Neural cell (in vitro differentiated cells): ENCODE results near the gene QRICH2.

Experiments
- EZH2 ChIP-seq: fragments of 200-600, 300-800 bp; shearing (Covaris generic), sonication (generic); IDR thresholded peaks from 2 replicates; pipeline ENCODE4 v1.6.1; 2014; ENCODE audit warnings: antibody characterized with exemption, low read length, borderline replicate concordance, mild to moderate bottlenecking; ENCODE audit not compliant: insufficient read depth, poor library complexity, severe bottlenecking
- TF ChIP-seq, protein P1 (sequence below): fragments of 450-650 bp; IDR thresholded peaks from 2 replicates; pipeline ENCODE4 v1.5.1; 2014; ENCODE audit warnings: antibody characterized with exemption, mild to moderate bottlenecking, moderate library complexity; ENCODE audit not compliant: poor library complexity, severe bottlenecking

DNA sequence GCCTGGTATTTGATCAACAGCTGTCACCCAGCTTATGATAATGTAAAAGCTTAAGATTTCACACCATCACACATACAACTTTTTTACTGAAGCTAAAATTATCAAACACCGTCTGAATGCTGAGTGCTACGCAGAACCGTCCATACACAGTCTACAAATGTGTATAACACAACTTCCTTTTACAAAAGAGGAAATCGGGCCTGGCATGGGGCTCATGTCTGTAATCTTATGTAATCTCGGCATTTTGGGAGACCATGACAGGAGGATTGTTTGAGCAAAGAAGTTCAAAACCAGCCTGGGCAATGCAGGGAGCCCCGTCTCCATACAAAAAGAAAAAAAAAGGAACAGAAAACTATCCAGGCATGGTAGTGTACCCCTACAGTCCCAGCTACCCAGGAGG lies 19.6 kb upstream of the QRICH2 start:
- TF ChIP-seq, protein P1, sequence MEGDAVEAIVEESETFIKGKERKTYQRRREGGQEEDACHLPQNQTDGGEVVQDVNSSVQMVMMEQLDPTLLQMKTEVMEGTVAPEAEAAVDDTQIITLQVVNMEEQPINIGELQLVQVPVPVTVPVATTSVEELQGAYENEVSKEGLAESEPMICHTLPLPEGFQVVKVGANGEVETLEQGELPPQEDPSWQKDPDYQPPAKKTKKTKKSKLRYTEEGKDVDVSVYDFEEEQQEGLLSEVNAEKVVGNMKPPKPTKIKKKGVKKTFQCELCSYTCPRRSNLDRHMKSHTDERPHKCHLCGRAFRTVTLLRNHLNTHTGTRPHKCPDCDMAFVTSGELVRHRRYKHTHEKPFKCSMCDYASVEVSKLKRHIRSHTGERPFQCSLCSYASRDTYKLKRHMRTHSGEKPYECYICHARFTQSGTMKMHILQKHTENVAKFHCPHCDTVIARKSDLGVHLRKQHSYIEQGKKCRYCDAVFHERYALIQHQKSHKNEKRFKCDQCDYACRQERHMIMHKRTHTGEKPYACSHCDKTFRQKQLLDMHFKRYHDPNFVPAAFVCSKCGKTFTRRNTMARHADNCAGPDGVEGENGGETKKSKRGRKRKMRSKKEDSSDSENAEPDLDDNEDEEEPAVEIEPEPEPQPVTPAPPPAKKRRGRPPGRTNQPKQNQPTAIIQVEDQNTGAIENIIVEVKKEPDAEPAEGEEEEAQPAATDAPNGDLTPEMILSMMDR = no peak
- TF ChIP-seq EZH2 = no peak
